ENCODE measurements around the gene RAD51B.

GRCh38 chr14:68282479-68283377, 463.1 kb downstream of the RAD51B start:
- TF ChIP-seq CTCF (IDR thresholded peaks at IDR 0.05) (no peak), POLR2A (IDR thresholded peaks at IDR 0.05) (no peak)
